ENCODE data around the gene RTF1. TPM values are rescaled to one million over a fixed set of nuclear protein-coding genes. Genes with fewer than 3 reads are reported as not detected.

The RTF1 gene
- total RNA-seq, 1 donor from 2014 or later, result 9.4 TPM

DNA sequence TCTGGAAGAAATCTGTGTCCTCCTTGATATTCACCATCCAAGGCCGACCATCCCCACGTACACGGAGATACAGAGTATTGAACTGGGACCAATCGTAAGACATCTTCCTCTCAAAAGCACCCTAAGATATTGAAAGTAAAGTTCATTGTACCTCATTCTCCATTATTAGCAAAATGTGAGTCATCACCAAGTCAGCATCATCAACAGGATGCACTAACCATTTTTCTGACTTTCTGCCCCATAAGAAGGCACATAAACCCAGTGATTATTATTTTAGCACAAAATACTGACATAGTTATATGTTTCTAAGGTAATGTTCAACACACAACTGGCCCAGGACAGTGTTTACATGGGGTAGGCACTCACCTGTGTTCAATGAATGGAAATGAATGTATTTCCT lies 22.0 kb upstream of the RTF1 start:
- DNase-seq (ENCODE audit: low spot score in 2 of 2), result no peak
- Histone ChIP-seq H3K4me1 (no peaks in the 10 kb centered on the region), H3K9me3 (no peaks in the 10 kb centered on the region), H3K36me3 (peaks cover 37 to 39% of the 10 kb centered on the region in 2 donors), H3K27me3 (no peaks in the 10 kb centered on the region), H3K4me3 (no peak overlapping the region), H3K27ac (no peak overlapping the region)
- TF ChIP-seq, protein P1, sequence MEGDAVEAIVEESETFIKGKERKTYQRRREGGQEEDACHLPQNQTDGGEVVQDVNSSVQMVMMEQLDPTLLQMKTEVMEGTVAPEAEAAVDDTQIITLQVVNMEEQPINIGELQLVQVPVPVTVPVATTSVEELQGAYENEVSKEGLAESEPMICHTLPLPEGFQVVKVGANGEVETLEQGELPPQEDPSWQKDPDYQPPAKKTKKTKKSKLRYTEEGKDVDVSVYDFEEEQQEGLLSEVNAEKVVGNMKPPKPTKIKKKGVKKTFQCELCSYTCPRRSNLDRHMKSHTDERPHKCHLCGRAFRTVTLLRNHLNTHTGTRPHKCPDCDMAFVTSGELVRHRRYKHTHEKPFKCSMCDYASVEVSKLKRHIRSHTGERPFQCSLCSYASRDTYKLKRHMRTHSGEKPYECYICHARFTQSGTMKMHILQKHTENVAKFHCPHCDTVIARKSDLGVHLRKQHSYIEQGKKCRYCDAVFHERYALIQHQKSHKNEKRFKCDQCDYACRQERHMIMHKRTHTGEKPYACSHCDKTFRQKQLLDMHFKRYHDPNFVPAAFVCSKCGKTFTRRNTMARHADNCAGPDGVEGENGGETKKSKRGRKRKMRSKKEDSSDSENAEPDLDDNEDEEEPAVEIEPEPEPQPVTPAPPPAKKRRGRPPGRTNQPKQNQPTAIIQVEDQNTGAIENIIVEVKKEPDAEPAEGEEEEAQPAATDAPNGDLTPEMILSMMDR (IDR thresholded peaks at IDR 0.05), result no peak
- intact Hi-C loops (cut with DNase I), result no loop called here

DNA sequence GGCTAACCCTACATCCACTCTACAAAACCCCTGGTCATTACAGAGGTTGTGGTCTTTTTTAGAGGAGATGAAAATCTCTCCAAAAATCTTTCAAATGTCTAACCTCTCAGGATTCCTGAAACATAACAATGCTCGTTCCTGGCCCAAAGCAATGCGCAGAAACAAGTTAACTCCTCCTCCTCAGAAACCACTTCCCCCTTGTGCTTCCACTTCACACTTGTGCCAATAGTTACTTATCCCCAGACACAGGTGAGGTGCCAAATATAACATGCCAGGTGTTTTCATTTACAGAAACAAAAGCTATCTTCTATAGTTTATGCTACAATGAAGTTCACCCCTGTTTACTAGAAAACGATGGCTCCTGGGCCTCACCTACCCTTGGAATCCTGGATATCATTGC lies 20.8 kb upstream of the RTF1 start:
- Histone ChIP-seq H3K27me3 (no peaks in the 10 kb centered on the region), H3K36me3 (peaks cover 29 to 37% of the 10 kb centered on the region in 2 donors), H3K4me1 (no peaks in the 10 kb centered on the region), H3K27ac (no peak overlapping the region), H3K9me3 (no peaks in the 10 kb centered on the region), H3K4me3 (no peak overlapping the region)
- no peak for DNase-seq (ENCODE audit: low spot score in 2 of 2)
- TF ChIP-seq, protein P1 (IDR thresholded peaks at IDR 0.05), result no peak
- intact Hi-C loops (cut with DNase I), result no loop called here

DNA sequence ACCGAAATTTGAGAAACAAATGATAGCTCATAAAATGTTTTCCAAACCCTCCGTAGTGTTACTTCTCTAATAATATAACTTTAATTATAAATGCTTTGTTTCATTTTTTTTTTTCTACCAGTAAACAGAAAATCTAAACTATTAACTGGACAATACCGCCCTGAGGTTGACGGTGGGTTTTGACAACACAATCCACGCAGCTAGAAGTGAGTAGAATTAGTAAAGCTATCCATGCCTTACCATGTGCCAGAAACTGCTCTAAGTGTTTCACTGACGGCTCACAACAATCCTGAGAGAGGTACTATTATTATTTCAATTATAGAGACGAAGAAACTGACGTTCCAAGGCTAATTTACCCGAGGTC lies 15.0 kb upstream of the RTF1 start:
- H3K4me3 ChIP-seq, result peak overlapping the region; percentile 82 to 91
- TF ChIP-seq, protein P1 (IDR thresholded peaks at IDR 0.05), result no peak
- H3K27ac ChIP-seq, result peak overlapping the region; percentile 82 to 83
- DNase-seq (ENCODE audit: low spot score in 2 of 2), result no peak
- H3K36me3 ChIP-seq, result no peaks in the 10 kb centered on the region
- intact Hi-C loops (cut with DNase I), result loop anchor here (5.0 kb wide), 1 partner anchor 70 kb away; the partner anchor contains the start of genes NUSAP1 and OIP5
- peaks cover 0 to 4% of the 10 kb centered on the region in 2 donors for H3K4me1 ChIP-seq
- H3K27me3 ChIP-seq, result no peaks in the 10 kb centered on the region
- H3K9me3 ChIP-seq, result no peaks in the 10 kb centered on the region

DNA sequence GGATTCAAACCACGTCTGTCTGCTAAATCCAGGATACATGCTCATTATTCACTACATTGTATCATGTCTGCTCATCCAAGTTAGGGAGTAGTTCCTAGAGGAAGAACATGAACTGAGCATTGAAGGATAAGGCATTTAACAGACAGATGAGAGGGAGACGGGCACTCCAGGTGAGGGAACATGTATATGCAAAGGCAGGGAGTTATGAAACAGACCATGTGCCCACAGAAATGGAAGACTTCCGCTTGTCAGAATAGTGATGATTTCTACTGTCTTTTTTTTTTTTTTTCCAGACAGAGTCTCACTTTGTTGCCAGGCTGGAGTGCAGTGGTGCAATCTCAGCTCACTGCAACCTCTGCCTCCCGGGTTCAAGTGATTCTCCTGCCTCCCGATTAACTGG lies 9.6 kb upstream of the RTF1 start:
- no peak overlapping the region for H3K27ac ChIP-seq
- DNase-seq (ENCODE audit: low spot score in 2 of 2), result no peak
- H3K4me1 ChIP-seq, result peaks cover 0 to 4% of the 10 kb centered on the region in 2 donors
- intact Hi-C loops (cut with DNase I), result no loop called here
- TF ChIP-seq, protein P1 (IDR thresholded peaks at IDR 0.05), result no peak
- H3K27me3 ChIP-seq, result no peaks in the 10 kb centered on the region
- no peaks in the 10 kb centered on the region for H3K9me3 ChIP-seq
- no peak overlapping the region for H3K4me3 ChIP-seq
- no peaks in the 10 kb centered on the region for H3K36me3 ChIP-seq

DNA sequence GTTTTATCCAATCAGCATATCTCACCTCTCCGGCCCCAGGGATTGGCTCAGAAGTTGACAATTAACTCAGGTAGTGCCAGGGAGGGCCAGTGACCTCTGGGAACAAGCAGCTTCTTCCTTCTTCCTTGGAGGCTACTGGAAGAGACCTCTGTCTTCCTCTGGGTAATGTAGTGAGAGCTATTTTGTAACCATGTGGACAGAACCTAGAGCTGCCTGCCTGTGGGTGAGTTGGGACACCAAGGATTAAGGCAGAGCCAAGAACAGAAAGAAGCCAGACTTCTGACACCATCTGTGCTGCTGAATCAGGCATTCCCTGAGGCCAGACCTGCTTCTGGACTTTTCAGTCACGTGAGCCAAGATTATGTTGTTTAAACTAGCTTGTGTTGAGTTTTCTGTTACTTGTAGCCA lies 8.7 kb upstream of the RTF1 start:
- no peaks in the 10 kb centered on the region for H3K27me3 ChIP-seq
- no peaks in the 10 kb centered on the region for H3K9me3 ChIP-seq
- H3K4me3 ChIP-seq, result no peak overlapping the region
- H3K36me3 ChIP-seq, result no peaks in the 10 kb centered on the region
- H3K4me1 ChIP-seq, result no peaks in the 10 kb centered on the region
- no peak for DNase-seq (ENCODE audit: low spot score in 2 of 2)
- TF ChIP-seq, protein P1 (IDR thresholded peaks at IDR 0.05), result no peak
- intact Hi-C loops (cut with DNase I), result no loop called here
- no peak overlapping the region for H3K27ac ChIP-seq

DNA sequence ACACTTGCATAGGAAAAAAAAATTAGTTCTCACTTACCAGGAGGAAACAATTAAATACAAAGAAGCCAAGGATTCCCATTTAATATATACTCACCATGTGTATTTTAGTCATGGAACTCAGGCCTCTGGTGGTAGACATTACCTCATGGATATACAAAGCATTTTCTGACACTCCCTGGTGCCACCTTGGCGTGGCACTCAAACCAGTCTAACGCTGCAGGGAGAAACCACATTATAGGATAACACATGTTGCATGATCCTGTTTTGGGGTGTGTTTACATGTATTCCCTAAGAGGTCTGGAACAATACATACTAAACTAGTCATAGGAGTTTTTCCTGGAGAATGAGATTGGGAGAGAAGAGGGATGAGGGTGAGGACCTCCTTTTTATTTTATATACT lies 5.9 kb upstream of the RTF1 start:
- TF ChIP-seq, protein P1 (IDR thresholded peaks at IDR 0.05), result no peak
- no peaks in the 10 kb centered on the region for H3K36me3 ChIP-seq
- peaks cover 0 to 5% of the 10 kb centered on the region in 2 donors for H3K4me1 ChIP-seq
- no peaks in the 10 kb centered on the region for H3K27me3 ChIP-seq
- intact Hi-C loops (cut with DNase I), result no loop called here
- H3K9me3 ChIP-seq, result no peaks in the 10 kb centered on the region
- no peak overlapping the region for H3K4me3 ChIP-seq
- DNase-seq (ENCODE audit: low spot score in 2 of 2), result no peak
- H3K27ac ChIP-seq, result no peak overlapping the region
